Measurements from ENCODE around the gene MAD2L1BP. TPM values are rescaled to one million over a fixed set of nuclear protein-coding genes. Genes with fewer than 3 reads are reported as not detected.

Gene MAD2L1BP
- total and polyA plus RNA-seq, 8 donors = 6.5 to 18.6 (median 10.1) TPM

GRCh38 chr6:43676962-43677606 is 41.4 kb downstream of the MAD2L1BP start:
- no peaks in the 10 kb centered on the region for H3K27me3 ChIP-seq
- H3K27ac ChIP-seq = no peak overlapping the region
- 84 to 91% methylated on average over 7 of the region's 7 CpGs for WGBS, 2 donors
- no peaks in the 10 kb centered on the region for H3K9me3 ChIP-seq
- peaks cover 4 to 40% (median 6%) of the 10 kb centered on the region in 3 donors for H3K36me3 ChIP-seq
- intact Hi-C loops (cut with DNase I) = no loop called here
- no peak for TF ChIP-seq CTCF (IDR thresholded peaks at IDR 0.05)
- FAIRE-seq (no peak), DNase-seq (no peak), ATAC-seq (no peak)
- no peak overlapping the region for H3K4me3 ChIP-seq
- H3K4me1 ChIP-seq = peaks cover 4 to 17% (median 7%) of the 10 kb centered on the region in 3 donors

- intact Hi-C loops (cut with DNase I) = no loop called here
- H3K4me1 ChIP-seq = peaks cover under 1 to 10% (median 4%) of the 10 kb centered on the region in 3 donors
- DNase-seq = no peak
- H3K27me3 ChIP-seq = no peaks in the 10 kb centered on the region
- no peak for ATAC-seq
- H3K4me3 ChIP-seq = no peak overlapping the region
- no peak overlapping the region for H3K27ac ChIP-seq
- WGBS, 2 donors = 75 to 81% methylated on average over 7 of the region's 7 CpGs
- H3K36me3 ChIP-seq = peaks cover 4 to 40% (median 6%) of the 10 kb centered on the region in 3 donors
- TF ChIP-seq CTCF (IDR thresholded peaks at IDR 0.05) = no peak
- no peaks in the 10 kb centered on the region for H3K9me3 ChIP-seq
- FAIRE-seq = no peak
Observed at GRCh38 chr6:43677759-43678158, 42.1 kb downstream of the MAD2L1BP start.

- Histone ChIP-seq H3K4me1 (peaks cover 0 to 5% (median 4%) of the 10 kb centered on the region in 3 donors), H3K9me3 (no peaks in the 10 kb centered on the region), H3K27ac (no peak overlapping the region), H3K4me3 (no peak overlapping the region), H3K27me3 (no peaks in the 10 kb centered on the region), H3K36me3 (peaks cover 4 to 40% (median 6%) of the 10 kb centered on the region in 3 donors)
- FAIRE-seq (no peak), DNase-seq (no peak), ATAC-seq (no peak)
- intact Hi-C loops (cut with DNase I) = no loop called here
- WGBS, 2 donors = 91 to 95% methylated on average over 7 of the region's 7 CpGs
- no peak for TF ChIP-seq CTCF (IDR thresholded peaks at IDR 0.05)
Observed at GRCh38 chr6:43678341-43678740, 42.7 kb downstream of the MAD2L1BP start.

GRCh38 chr6:43679057-43679456 is 43.4 kb downstream of the MAD2L1BP start:
- intact Hi-C loops (cut with DNase I) = no loop called here
- no peaks in the 10 kb centered on the region for H3K4me1 ChIP-seq
- peaks cover 4 to 40% (median 6%) of the 10 kb centered on the region in 3 donors for H3K36me3 ChIP-seq
- H3K9me3 ChIP-seq = no peaks in the 10 kb centered on the region
- WGBS, 2 donors = 87 to 91% methylated on average over 6 of the region's 6 CpGs
- H3K27ac ChIP-seq = no peak overlapping the region
- H3K27me3 ChIP-seq = no peaks in the 10 kb centered on the region
- no peak for DNase-seq
- no peak overlapping the region for H3K4me3 ChIP-seq
- ATAC-seq = no peak
- FAIRE-seq = no peak
- TF ChIP-seq CTCF (IDR thresholded peaks at IDR 0.05) = no peak
